H1 (cell line): ENCODE results near the gene STX16. TPM values are rescaled to one million over a fixed set of nuclear protein-coding genes. Genes with fewer than 3 reads are reported as not detected.

Source experiments
- ATF2 ChIP-seq: IDR thresholded peaks from 2 replicates; pipeline ENCODE4 v1.6.1; 2012; ENCODE audit warnings: low read length, inconsistent platforms
- JUND ChIP-seq: IDR thresholded peaks from 2 replicates; pipeline ENCODE4 v1.6.1; 2011; ENCODE audit warnings: mild to moderate bottlenecking, improper control_type of control experiment, low read length
- SAP30 ChIP-seq: fragments of 300-600 bp; sonication (generic); IDR thresholded peaks from 2 replicates; pipeline ENCODE4 v1.7.1; 2012; ENCODE audit warnings: low read length, moderate library complexity, mild to moderate bottlenecking, inconsistent platforms; ENCODE audit not compliant: insufficient read depth, insufficient replicate concordance
- SP4 ChIP-seq: IDR thresholded peaks from 2 replicates; pipeline ENCODE4 v1.6.1; 2012; ENCODE audit warnings: low read length, inconsistent platforms
- SUZ12 ChIP-seq: fragments of 200-600 bp; sonication (generic); IDR thresholded peaks from 2 replicates; pipeline ENCODE4 v1.6.1; 2012; ENCODE audit warnings: mild to moderate bottlenecking, inconsistent platforms, low read length, moderate library complexity, mixed read lengths
- USF2 ChIP-seq: IDR thresholded peaks from 2 replicates; pipeline ENCODE4 v1.6.1; 2011; ENCODE audit warnings: low read length, improper control_type of control experiment
- polyA plus RNA-seq, 7 experiments: library from polyadenylated mRNA; depleted of rRNA in 3 of 7; stranded (reverse) in 5 of 7; unstranded in 2 of 7; fragments of >200 nt in 5 of 7; fragments of 200-250 nt in 2 of 7; gene quantifications; 1 replicate in 5 of 7; 2 replicates in 1 of 7; 4 replicates in 1 of 7; pipeline versions ENCODE4 v1.2.1 to v1.2.3, GENCODE V29; 2011 to 2013; ENCODE audit warnings: missing spikeins in 2 of 7, mixed read lengths in 2 of 7
- total RNA-seq: library from RNA; stranded (reverse); fragmentation: NEBNext Ultra II Directional; extraction: Animal tissue kit (Norgen Biotek cat#: 25700); gene quantifications from 2 replicates; pipeline ENCODE4 v1.2.1, GENCODE V29; 2021

The STX16 gene
- total and polyA plus RNA-seq, 2 of the 8 experiments (the other 6 are each of a cell fraction or from before 2014, with no cell fraction given), result 45.2 to 61.6 TPM

- TF ChIP-seq ATF2 (no peak), SAP30 (no peak), JUND (no peak), SUZ12 (no peak), SP4 (no peak), USF2 (no peak)
These were observed 37.8 kb downstream of the STX16 start (continued) for GRCh38 chr20:58688840-58689239.
